ENCODE results near the gene SUGT1. TPM values are rescaled to one million over a fixed set of nuclear protein-coding genes. Genes with fewer than 3 reads are reported as not detected.

Gene SUGT1
- total RNA-seq, 1 experiment from 2014 or later: 43.2 TPM

DNA sequence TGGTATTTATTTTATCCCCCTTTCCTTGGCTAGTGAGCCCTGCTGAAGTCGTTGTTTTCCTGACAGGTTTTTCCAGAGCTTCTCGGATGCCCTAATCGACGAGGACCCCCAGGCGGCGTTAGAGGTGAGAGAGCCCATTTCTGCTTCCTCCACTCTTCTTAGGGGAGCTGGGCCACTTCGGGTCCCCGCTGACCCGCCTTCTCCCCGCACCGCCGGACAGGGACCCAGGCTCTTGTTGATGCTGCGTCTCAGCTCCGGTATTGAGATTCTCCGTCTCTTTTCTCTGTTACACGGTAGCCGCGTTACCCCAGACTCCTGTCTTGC is 306 bp downstream of the SUGT1 start:
- in situ Hi-C loops (cut with HindIII; ENCODE audit: low pct_unique_long_range_greater_than_20kb, low sequenced_read_pairs): no loop called here

GRCh38 chr13:52659340-52659739 is 6.7 kb downstream of the SUGT1 start:
- Histone ChIP-seq H3K9me3 (ENCODE audit: control insufficient read depth, insufficient read depth, low read depth, low read length) (no peaks in the 10 kb centered on the region), H3K4me1 (ENCODE audit: control insufficient read depth, insufficient read depth, low read length) (peaks cover 2% of the 10 kb centered on the region; the same call in 1 of the 2 replicates), H3K4me3 (ENCODE audit: low read depth in 2 of 2, low read length in 2 of 2) (no peak overlapping the region), H3K27me3 (ENCODE audit: control insufficient read depth, insufficient read depth, low read length) (no peaks in the 10 kb centered on the region), H3K36me3 (ENCODE audit: control insufficient read depth, insufficient read depth, low read length) (peaks cover 32% of the 10 kb centered on the region), H3K27ac (ENCODE audit: low read length) (no peak overlapping the region)
- no TSS peak for BruUV-seq (replicated peaks)
- POLR2A ChIA-PET: no interaction called here
- TF ChIP-seq POLR2AphosphoS5 (IDR thresholded peaks at IDR 0.05; ENCODE audit: low read depth, low read length) (no peak), TCF7L2 (IDR thresholded peaks at IDR 0.05; ENCODE audit: low read depth, low read length) (no peak), SIN3A (IDR thresholded peaks at IDR 0.05; ENCODE audit: borderline replicate concordance, insufficient read depth, low read depth, low read length) (no peak), REST (IDR thresholded peaks at IDR 0.05; ENCODE audit: insufficient read depth in 1 of 2, low read depth in 2 of 2, low read length in 1 of 2) (no peak)
- TF ChIP-seq, protein P1, sequence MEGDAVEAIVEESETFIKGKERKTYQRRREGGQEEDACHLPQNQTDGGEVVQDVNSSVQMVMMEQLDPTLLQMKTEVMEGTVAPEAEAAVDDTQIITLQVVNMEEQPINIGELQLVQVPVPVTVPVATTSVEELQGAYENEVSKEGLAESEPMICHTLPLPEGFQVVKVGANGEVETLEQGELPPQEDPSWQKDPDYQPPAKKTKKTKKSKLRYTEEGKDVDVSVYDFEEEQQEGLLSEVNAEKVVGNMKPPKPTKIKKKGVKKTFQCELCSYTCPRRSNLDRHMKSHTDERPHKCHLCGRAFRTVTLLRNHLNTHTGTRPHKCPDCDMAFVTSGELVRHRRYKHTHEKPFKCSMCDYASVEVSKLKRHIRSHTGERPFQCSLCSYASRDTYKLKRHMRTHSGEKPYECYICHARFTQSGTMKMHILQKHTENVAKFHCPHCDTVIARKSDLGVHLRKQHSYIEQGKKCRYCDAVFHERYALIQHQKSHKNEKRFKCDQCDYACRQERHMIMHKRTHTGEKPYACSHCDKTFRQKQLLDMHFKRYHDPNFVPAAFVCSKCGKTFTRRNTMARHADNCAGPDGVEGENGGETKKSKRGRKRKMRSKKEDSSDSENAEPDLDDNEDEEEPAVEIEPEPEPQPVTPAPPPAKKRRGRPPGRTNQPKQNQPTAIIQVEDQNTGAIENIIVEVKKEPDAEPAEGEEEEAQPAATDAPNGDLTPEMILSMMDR (IDR thresholded peaks at IDR 0.05): no peak
- no peak for ATAC-seq
- in situ Hi-C loops (cut with HindIII; ENCODE audit: low pct_unique_long_range_greater_than_20kb, low sequenced_read_pairs): no loop called here
- intact Hi-C loops (cut with micrococcal nuclease; ENCODE audit: unreplicated experiment): no loop called here
- CTCF ChIA-PET: no interaction called here
- DNase-seq (ENCODE audit: low read depth, low spot score): no peak

More for the DNA sequence above, 306 bp downstream of the SUGT1 start:
- Histone ChIP-seq H3K4me1 (ENCODE audit: control insufficient read depth, insufficient read depth, low read length) (peaks cover 9% of the 10 kb centered on the region; the same call in 1 of the 2 replicates), H3K27ac (ENCODE audit: low read length) (peak overlapping the region; percentile 86), H3K4me3 (ENCODE audit: low read depth in 2 of 2, low read length in 2 of 2) (peak overlapping the region; percentile 66 to 92), H3K36me3 (ENCODE audit: control insufficient read depth, insufficient read depth, low read length) (peaks cover 28% of the 10 kb centered on the region), H3K27me3 (ENCODE audit: control insufficient read depth, insufficient read depth, low read length) (no peaks in the 10 kb centered on the region), H3K9me3 (ENCODE audit: control insufficient read depth, insufficient read depth, low read depth, low read length) (no peaks in the 10 kb centered on the region)
- intact Hi-C loops (cut with micrococcal nuclease; ENCODE audit: unreplicated experiment): no loop called here
- ChIA-PET CTCF (no interaction called here), POLR2A (no interaction called here)
- DNase-seq (ENCODE audit: low read depth, low spot score) (no peak), ATAC-seq (peak; percentile 25)
- BruUV-seq (replicated peaks): TSS peak; percentile 76
- TF ChIP-seq SIN3A (IDR thresholded peaks at IDR 0.05; ENCODE audit: borderline replicate concordance, insufficient read depth, low read depth, low read length) (no peak), REST (IDR thresholded peaks at IDR 0.05; ENCODE audit: insufficient read depth in 1 of 2, low read depth in 2 of 2, low read length in 1 of 2) (no peak)
- TF ChIP-seq, protein P1 (IDR thresholded peaks at IDR 0.05): peak; percentile 44
